ENCODE data around the gene SYT1. TPM values are rescaled to one million over a fixed set of nuclear protein-coding genes. Genes with fewer than 3 reads are reported as not detected.

Gene SYT1
- total and polyA plus RNA-seq, 9 donors: 0.45 to 18.3 (median 9.7) TPM

GRCh38 chr12:79487386-79488110 is 623.0 kb downstream of the SYT1 start:
- Histone ChIP-seq H3K36me3 (no peaks in the 10 kb centered on the region), H3K9me3 (no peaks in the 10 kb centered on the region), H3K27ac (no peak overlapping the region), H3K4me1 (ENCODE audit: insufficient read depth) (peaks cover 3% of the 10 kb centered on the region), H3K4me3 (no peak overlapping the region), H3K27me3 (no peaks in the 10 kb centered on the region)
- WGBS, 3 donors: 23 to 56% (median 37%) methylated on average over 3 of the region's 3 CpGs
- intact Hi-C loops (cut with DNase I): no loop called here
- TF ChIP-seq EP300 (IDR thresholded peaks at IDR 0.05) (no peak), POLR2A (IDR thresholded peaks at IDR 0.05) (no peak), CTCF (IDR thresholded peaks at IDR 0.05) (no peak)
- no peak for DNase-seq

MicroRNAs within 50 kb of the gene (microRNA counts, 767-probe panel; counts per million panel counts)
- 530 counts per million, percentile 78 among the panel's probes with 10 or more counts for microRNA hsa-miR-1252

Small RNAs within 50 kb of the gene (microRNA-seq; reads per million reads assigned to microRNA genes)
- 0 to 0.47 (median 0) reads per million in 3 donors for gene MIR1252

Small RNAs within 50 kb of the gene (small RNA-seq; reads per million reads assigned to genes)
- not detected for gene MIR1252
